Osteoblast (primary cell): ENCODE results near the gene CTNNA2. TPM values are rescaled to one million over a fixed set of nuclear protein-coding genes. Genes with fewer than 3 reads are reported as not detected.
"Not testable (repeated sequence)": the region's sequence is repeated elsewhere in the genome, so short reads cannot be mapped to it uniquely, and the experiment has no call there.

Experiments
- DNase-seq: peaks from one replicate; pipeline ENCODE4 v3.0.0; 2011; ENCODE audit warnings: low spot score, mixed read lengths; ENCODE audit not compliant: insufficient read length; ENCODE audit errors: missing footprints
- H2AFZ ChIP-seq: 2 replicates; pipeline ENCODE4 v1.6.0; 2011; ENCODE audit warnings: mild to moderate bottlenecking, low read length
- H3K27ac ChIP-seq: 2 replicates; pipeline ENCODE4 v1.5.1; 2011; ENCODE audit warnings: mild to moderate bottlenecking, low read depth, low read length, moderate library complexity
- H3K27me3 ChIP-seq: 2 replicates; pipeline ENCODE4 v1.6.0; 2012; ENCODE audit warnings: mild to moderate bottlenecking, control low read depth, inconsistent platforms, low read length, moderate library complexity; ENCODE audit not compliant: insufficient read depth
- H3K36me3 ChIP-seq: 2 replicates; pipeline ENCODE4 v1.5.1; 2011; ENCODE audit warnings: mild to moderate bottlenecking, low read length, control low read depth, moderate library complexity; ENCODE audit not compliant: insufficient read depth
- H3K4me1 ChIP-seq: 2 replicates; pipeline ENCODE4 v1.5.1; 2011; ENCODE audit warnings: mild to moderate bottlenecking, low read length, control low read depth, moderate library complexity; ENCODE audit not compliant: insufficient read depth
- H3K4me2 ChIP-seq: 2 replicates; pipeline ENCODE4 v1.6.0; 2011; ENCODE audit warnings: mild to moderate bottlenecking, low read length; ENCODE audit not compliant: insufficient read depth
- H3K4me3 ChIP-seq: fragments of 200-600 bp; sonication (generic); 3 replicates; pipeline ENCODE4 v1.5.1; 2012; ENCODE audit warnings: mild to moderate bottlenecking, low read length, inconsistent platforms; ENCODE audit not compliant: insufficient read depth
- H3K79me2 ChIP-seq: 2 replicates; pipeline ENCODE4 v1.6.0; 2012; ENCODE audit warnings: mild to moderate bottlenecking, low read length, control low read depth, inconsistent platforms; ENCODE audit not compliant: insufficient read depth
- H3K9me3 ChIP-seq: 2 replicates; pipeline ENCODE4 v1.5.1; 2011; ENCODE audit warnings: low read depth, low read length, control low read depth
- H4K20me1 ChIP-seq: 2 replicates; pipeline ENCODE4 v1.6.0; 2012; ENCODE audit warnings: mild to moderate bottlenecking, low read length, control low read depth; ENCODE audit not compliant: insufficient read depth
- CTCF ChIP-seq: IDR thresholded peaks from 2 replicates; pipeline ENCODE4 v1.5.1; 2011; ENCODE audit warnings: mild to moderate bottlenecking, low read depth, low read length, moderate library complexity; ENCODE audit errors: extremely low read depth
- total RNA-seq: library from RNA; depleted of rRNA; stranded (reverse); fragments of >200 nt; gene quantifications from 2 replicates; pipeline ENCODE4 v1.2.3, GENCODE V29; 2012

The CTNNA2 gene
- total RNA-seq, 1 donor, result not detected

GRCh38 chr2:80136338-80136737 is 623.5 kb downstream of the CTNNA2 start:
- TF ChIP-seq CTCF, result no peak
- H3K79me2 ChIP-seq, result no peaks in the 10 kb centered on the region
- no peak for DNase-seq
- no peaks in the 10 kb centered on the region for H3K4me1 ChIP-seq
- H3K27me3 ChIP-seq, result no peaks in the 10 kb centered on the region
- H3K4me3 ChIP-seq, result no peak overlapping the region
- H3K27ac ChIP-seq, result no peak overlapping the region
- no peak overlapping the region for H2AFZ ChIP-seq
- H3K4me2 ChIP-seq, result no peak overlapping the region
- no peaks in the 10 kb centered on the region for H3K36me3 ChIP-seq
- peaks cover 3% of the 10 kb centered on the region for H3K9me3 ChIP-seq
- no peaks in the 10 kb centered on the region for H4K20me1 ChIP-seq

- H3K4me1 ChIP-seq, result no peaks in the 10 kb centered on the region
Observed at GRCh38 chr2:80139001-80139400, 626.1 kb downstream of the CTNNA2 start.

GRCh38 chr2:80141007-80141726 is 628.3 kb downstream of the CTNNA2 start:
- Histone ChIP-seq H4K20me1 (no peaks in the 10 kb centered on the region), H3K27me3 (no peaks in the 10 kb centered on the region), H3K4me2 (no peak overlapping the region), H3K9me3 (no peaks in the 10 kb centered on the region), H3K4me1 (no peaks in the 10 kb centered on the region), H3K4me3 (no peak overlapping the region), H2AFZ (no peak overlapping the region), H3K27ac (no peak overlapping the region), H3K79me2 (no peaks in the 10 kb centered on the region), H3K36me3 (no peaks in the 10 kb centered on the region)
- no peak for DNase-seq
- TF ChIP-seq CTCF, result no peak

More at GRCh38 chr2:80139001-80139400, 626.1 kb downstream of the CTNNA2 start:
- no peak for TF ChIP-seq CTCF
- Histone ChIP-seq H4K20me1 (no peaks in the 10 kb centered on the region), H3K4me3 (no peak overlapping the region), H3K4me2 (no peak overlapping the region), H3K79me2 (no peaks in the 10 kb centered on the region), H2AFZ (no peak overlapping the region), H3K9me3 (no peaks in the 10 kb centered on the region), H3K27ac (no peak overlapping the region), H3K36me3 (no peaks in the 10 kb centered on the region), H3K27me3 (no peaks in the 10 kb centered on the region)
- DNase-seq, result no peak

- Histone ChIP-seq H4K20me1 (no peaks in the 10 kb centered on the region), H3K36me3 (no peaks in the 10 kb centered on the region), H3K27ac (no peak overlapping the region), H3K27me3 (no peaks in the 10 kb centered on the region), H3K9me3 (no peaks in the 10 kb centered on the region), H3K4me2 (no peak overlapping the region), H3K79me2 (no peaks in the 10 kb centered on the region), H3K4me1 (no peaks in the 10 kb centered on the region), H2AFZ (no peak overlapping the region), H3K4me3 (no peak overlapping the region)
- TF ChIP-seq CTCF, result no peak
- DNase-seq, result no peak
Observed at GRCh38 chr2:80145499-80145898, 632.6 kb downstream of the CTNNA2 start.

GRCh38 chr2:80146757-80147156 is 633.9 kb downstream of the CTNNA2 start:
- not testable (repeated sequence) for DNase-seq, H3K27me3 ChIP-seq, H4K20me1 ChIP-seq, H3K9me3 ChIP-seq, H2AFZ ChIP-seq, H3K4me3 ChIP-seq, H3K4me1 ChIP-seq, H3K36me3 ChIP-seq, H3K79me2 ChIP-seq, H3K27ac ChIP-seq, H3K4me2 ChIP-seq
